ENCODE measurements around the gene BRME1. TPM values are rescaled to one million over a fixed set of nuclear protein-coding genes. Genes with fewer than 3 reads are reported as not detected.

The BRME1 gene
- total and polyA plus RNA-seq, 2 of the 13 experiments (the other 11 are each of a cell fraction or from before 2014, with no cell fraction given): 0.74 to 1.5 TPM

GRCh38 chr19:13885826-13886365 lies 20.0 kb downstream of the BRME1 start:
- CTCF ChIA-PET (ENCODE audit: low intra/inter-chr PET ratio, low total read pairs): no interaction called here
- TF ChIP-seq ERF (CRISPR knock-in tag; IDR thresholded peaks at IDR 0.05) (no peak), CERS6 (CRISPR knock-in tag; IDR thresholded peaks at IDR 0.05) (no peak), ATF3 (CRISPR knock-in tag; IDR thresholded peaks at IDR 0.05) (no peak), PRDM15 (CRISPR knock-in tag; IDR thresholded peaks at IDR 0.05) (no peak), AGO2 (optimal IDR thresholded peaks at IDR 0.05; ENCODE audit: low read depth, low read length) (no peak), MTERF4 (CRISPR knock-in tag; IDR thresholded peaks at IDR 0.05) (no peak), ZNF646 (CRISPR knock-in tag; IDR thresholded peaks at IDR 0.05) (no peak), GATAD2A (CRISPR knock-in tag; IDR thresholded peaks at IDR 0.05) (no peak), XRCC5 (optimal IDR thresholded peaks at IDR 0.05; ENCODE audit: low read length) (no peak), POGZ (CRISPR knock-in tag; IDR thresholded peaks at IDR 0.05) (no peak), IKZF4 (CRISPR knock-in tag; IDR thresholded peaks at IDR 0.05; ENCODE audit: borderline replicate concordance, low read depth, not compliant biosample characterization) (no peak)

More at GRCh38 chr19:13885826-13886365, 20.0 kb downstream of the BRME1 start:
- Histone ChIP-seq H2AFZ (ENCODE audit: low read length) (no peak overlapping the region), H3K27ac (ENCODE audit: extremely low read length, insufficient read depth, low read length) (no peak overlapping the region), H3K9me3 (ENCODE audit: low read length) (no peaks in the 10 kb centered on the region), H3K4me1 (ENCODE audit: insufficient read depth, low read length) (peaks cover 50% of the 10 kb centered on the region), H4K20me1 (ENCODE audit: insufficient read depth, low read length) (no peaks in the 10 kb centered on the region), H3K4me3 (replicated peaks in 1 of 3; ENCODE audit: insufficient read depth in 1 of 3, low read depth in 2 of 3, low read length in 3 of 3) (no peak overlapping the region), H3K36me3 (replicated peaks in 1 of 2; ENCODE audit: control insufficient read depth in 1 of 2, insufficient read depth in 2 of 2, low read length in 2 of 2) (no peaks in the 10 kb centered on the region), H3K4me2 (ENCODE audit: low read depth, low read length) (no peak overlapping the region), H3K9ac (ENCODE audit: insufficient read depth, low read depth, low read length) (no peak overlapping the region), H3K27me3 (ENCODE audit: control insufficient read depth in 1 of 2, insufficient read depth in 2 of 2, low read length in 2 of 2) (peaks cover 2 to 28% of the 10 kb centered on the region in 2 experiments; a peak in 4 of 5 replicates), H3K79me2 (ENCODE audit: insufficient read depth, low read length) (no peaks in the 10 kb centered on the region)
- no TSS peak for BruUV-seq (replicated peaks)
- intact Hi-C loops (cut with micrococcal nuclease; ENCODE audit: unreplicated experiment) (no loop called here), in situ Hi-C loops (cut with HindIII; ENCODE audit: extremely low pct_ligation_motif_present, low pct_unique_long_range_greater_than_20kb) (loop anchor here (25.0 kb wide), 1 partner anchor 526 kb away; the partner anchor contains the start of gene DDX39A)
- no peak for ATAC-seq
- WGBS (ENCODE audit: low lambda C conversion rate): 77% methylated on average over 17 of the region's 20 CpGs
- no peak for FAIRE-seq
- no peak for DNase-seq (ENCODE audit: low spot score)
- POLR2A ChIA-PET: interaction anchor here (1.5 kb wide), 1 partner anchor 188 kb away, joined by 5 read pairs; no protein-coding TSS in a partner anchor
